ENCODE measurements around the gene ANKRD40CL.
"Not testable (repeated sequence)": the region's sequence is repeated elsewhere in the genome, so short reads cannot be mapped to it uniquely, and the experiment has no call there.

ANKRD40CL gene

DNA sequence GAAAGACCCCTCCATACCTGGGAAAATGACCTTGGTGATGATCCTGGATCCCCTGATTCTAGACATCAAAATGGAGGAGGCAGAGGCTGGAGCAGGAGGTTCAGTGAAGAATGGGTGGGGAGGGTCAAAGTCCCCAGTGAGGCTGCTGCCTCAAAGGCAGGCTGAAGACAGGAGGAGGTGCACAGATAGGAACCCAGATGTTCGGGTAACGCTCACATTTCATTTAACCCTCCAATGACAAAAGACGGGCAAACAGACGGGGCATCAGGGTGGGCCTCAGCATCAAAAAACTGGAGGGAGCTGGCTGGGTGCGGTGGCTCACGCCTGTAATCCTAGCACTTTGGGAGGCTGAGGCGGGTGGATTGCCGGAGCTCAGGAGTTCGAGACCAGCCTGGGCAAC lies at the start of gene ANKRD40CL:
Gene ANKRD40CL (minus strand): TSS at position 73 of the 400 bp plus-strand sequence. CDS start 605 bp downstream, outside the sequence.
- DNase-seq (ENCODE audit: extremely low spot score, insufficient read length, low read depth) (no peak), FAIRE-seq (no peak)

GRCh38 chr17:50816271-50816670 lies 49.0 kb upstream of the ANKRD40CL start:
- no peak for FAIRE-seq
- DNase-seq (ENCODE audit: extremely low spot score, insufficient read length, low read depth), result no peak

GRCh38 chr17:50815400-50815799 lies 48.1 kb upstream of the ANKRD40CL start:
- FAIRE-seq, result no peak
- DNase-seq (ENCODE audit: extremely low spot score, insufficient read length, low read depth), result no peak

DNA sequence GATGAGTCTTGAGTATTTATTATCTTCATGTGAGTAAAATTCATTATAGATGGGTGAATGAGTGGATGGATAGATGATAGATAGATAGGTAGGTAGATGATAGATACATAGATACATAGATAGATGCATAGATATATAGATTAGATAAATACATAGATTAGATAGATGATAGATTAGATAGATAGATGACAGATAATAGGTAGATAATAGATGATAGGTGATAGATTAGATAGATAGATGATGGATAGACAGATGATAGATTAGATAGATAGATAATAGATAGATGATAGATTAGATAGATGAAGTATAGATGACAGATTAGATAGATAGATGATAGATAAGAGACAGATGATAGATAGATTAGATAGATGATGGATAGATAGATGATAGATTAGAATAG lies 46.3 kb upstream of the ANKRD40CL start:
- DNase-seq (ENCODE audit: extremely low spot score, insufficient read length, low read depth) (no peak), FAIRE-seq (no peak)

DNA sequence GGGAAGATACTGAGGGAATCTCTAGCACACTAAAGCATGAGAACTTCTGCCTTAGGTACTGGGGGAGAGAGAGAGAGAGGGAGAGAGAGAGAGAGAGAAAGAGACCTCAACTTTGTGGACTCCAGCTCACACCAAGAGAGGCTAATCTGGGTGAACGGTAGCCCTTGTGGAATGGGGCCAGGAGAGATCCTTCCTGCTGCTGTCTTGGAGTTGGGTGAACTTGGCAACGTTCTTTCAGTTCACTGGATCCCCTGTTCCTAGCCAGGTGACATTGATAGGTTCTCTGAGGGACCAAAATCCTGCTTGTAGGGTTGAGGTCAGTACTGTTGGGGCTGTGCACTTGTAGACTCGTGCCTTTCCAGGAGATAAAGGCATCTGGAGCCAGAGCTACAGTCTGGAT lies 41.6 kb upstream of the ANKRD40CL start:
- FAIRE-seq (no peak), DNase-seq (ENCODE audit: extremely low spot score, insufficient read length, low read depth) (no peak)

GRCh38 chr17:50808413-50808812 lies 41.1 kb upstream of the ANKRD40CL start:
- no peak for DNase-seq (ENCODE audit: extremely low spot score, insufficient read length, low read depth)
- FAIRE-seq, result no peak

DNA sequence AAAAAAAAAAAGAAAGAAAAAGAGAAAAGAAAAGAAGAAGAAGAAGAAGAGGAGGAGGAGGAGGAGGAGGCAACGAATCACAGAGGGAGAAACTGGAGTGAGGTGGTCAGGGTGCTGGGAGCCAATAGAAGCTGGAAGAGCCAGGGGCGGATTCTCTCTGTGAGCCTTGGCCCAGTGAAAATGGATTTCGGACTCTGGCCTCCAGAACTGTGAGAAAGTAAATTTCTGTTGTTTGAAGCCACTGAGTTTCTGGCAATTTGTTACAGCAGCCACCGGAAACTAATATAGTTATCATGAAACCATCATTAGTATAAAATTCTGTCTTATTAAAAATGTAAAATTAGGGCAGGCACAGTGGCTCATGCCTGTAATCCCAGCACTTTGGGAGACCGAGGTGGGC lies 40.4 kb upstream of the ANKRD40CL start:
- FAIRE-seq (no peak), DNase-seq (ENCODE audit: extremely low spot score, insufficient read length, low read depth) (no peak)

DNA sequence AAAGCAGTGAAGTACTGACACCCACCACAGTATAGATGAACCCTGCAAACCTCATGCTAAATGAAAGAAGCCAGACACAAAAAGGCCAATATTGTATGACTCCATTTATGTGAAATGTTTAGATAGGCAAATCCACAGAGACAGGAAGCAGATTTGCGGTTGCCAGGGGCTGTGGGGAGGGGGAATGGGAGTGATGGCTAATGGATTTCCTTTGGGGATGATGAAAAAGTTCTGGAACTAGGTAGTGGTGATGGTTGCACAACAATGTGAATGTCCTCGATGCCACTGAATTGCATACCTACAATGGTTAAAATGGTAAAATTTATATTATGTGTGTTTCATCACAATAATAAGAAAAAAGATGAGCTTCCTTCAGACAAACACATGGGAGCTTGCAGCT lies 39.7 kb upstream of the ANKRD40CL start:
- no peak for DNase-seq (ENCODE audit: extremely low spot score, insufficient read length, low read depth)

GRCh38 chr17:50806141-50806643 lies 38.9 kb upstream of the ANKRD40CL start:
- DNase-seq (ENCODE audit: extremely low spot score, insufficient read length, low read depth) (no peak), FAIRE-seq (no peak)

More for the DNA sequence above, 39.7 kb upstream of the ANKRD40CL start:
- FAIRE-seq, result no peak

- no peak for FAIRE-seq
- no peak for DNase-seq (ENCODE audit: extremely low spot score, insufficient read length, low read depth)
Observed at GRCh38 chr17:50805486-50805885, 38.2 kb upstream of the ANKRD40CL start.

DNA sequence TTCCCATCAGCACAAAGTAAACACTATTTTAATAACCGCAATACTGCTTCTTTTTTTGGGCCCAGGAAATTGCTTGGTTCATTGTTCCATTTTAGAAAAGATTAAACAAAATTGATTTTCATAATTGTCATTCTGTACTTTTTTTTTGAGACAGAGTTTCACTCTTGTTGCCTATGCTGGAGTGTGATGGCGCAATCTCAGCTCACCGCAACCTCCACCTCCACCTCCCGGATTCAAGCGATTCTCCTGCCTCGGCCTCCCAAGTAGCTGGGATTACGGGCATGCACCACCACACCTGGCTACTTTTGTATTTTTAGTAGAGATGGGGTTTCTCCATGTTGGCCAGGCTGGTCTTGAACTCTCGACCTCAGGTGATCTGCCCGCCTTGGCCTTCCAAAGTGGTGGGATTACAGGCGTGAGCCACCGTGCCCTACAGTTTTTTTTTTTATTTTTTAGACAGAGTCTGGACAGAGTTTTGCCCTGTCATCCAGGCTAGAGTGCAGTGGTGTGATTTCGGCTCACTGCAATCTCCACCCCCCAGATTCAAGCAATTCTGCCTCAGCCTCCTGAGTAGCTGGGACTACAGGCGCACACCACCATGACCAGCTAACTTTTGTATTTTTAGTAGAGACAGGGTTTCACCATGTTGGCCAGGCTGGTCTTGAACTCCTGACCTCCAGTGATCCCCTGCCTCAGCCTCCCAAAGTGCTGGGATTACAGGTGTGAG lies 37.6 kb upstream of the ANKRD40CL start:
- not testable (repeated sequence) for FAIRE-seq; DNase-seq (ENCODE audit: extremely low spot score, insufficient read length, low read depth)

- DNase-seq (ENCODE audit: extremely low spot score, insufficient read length, low read depth) (no peak), FAIRE-seq (no peak)
Observed at GRCh38 chr17:50803676-50804075, 36.4 kb upstream of the ANKRD40CL start.

- DNase-seq (ENCODE audit: extremely low spot score, insufficient read length, low read depth) (no peak), FAIRE-seq (no peak)
Observed at GRCh38 chr17:50802609-50803571, 35.6 kb upstream of the ANKRD40CL start.

GRCh38 chr17:50800196-50800700 lies 32.9 kb upstream of the ANKRD40CL start:
- DNase-seq (ENCODE audit: extremely low spot score, insufficient read length, low read depth) (no peak), FAIRE-seq (no peak)

- FAIRE-seq, result no peak
- no peak for DNase-seq (ENCODE audit: extremely low spot score, insufficient read length, low read depth)
Observed at GRCh38 chr17:50799582-50799981, 32.3 kb upstream of the ANKRD40CL start.

- FAIRE-seq (no peak), DNase-seq (ENCODE audit: extremely low spot score, insufficient read length, low read depth) (no peak)
Observed at GRCh38 chr17:50798424-50799288, 31.3 kb upstream of the ANKRD40CL start.

DNA sequence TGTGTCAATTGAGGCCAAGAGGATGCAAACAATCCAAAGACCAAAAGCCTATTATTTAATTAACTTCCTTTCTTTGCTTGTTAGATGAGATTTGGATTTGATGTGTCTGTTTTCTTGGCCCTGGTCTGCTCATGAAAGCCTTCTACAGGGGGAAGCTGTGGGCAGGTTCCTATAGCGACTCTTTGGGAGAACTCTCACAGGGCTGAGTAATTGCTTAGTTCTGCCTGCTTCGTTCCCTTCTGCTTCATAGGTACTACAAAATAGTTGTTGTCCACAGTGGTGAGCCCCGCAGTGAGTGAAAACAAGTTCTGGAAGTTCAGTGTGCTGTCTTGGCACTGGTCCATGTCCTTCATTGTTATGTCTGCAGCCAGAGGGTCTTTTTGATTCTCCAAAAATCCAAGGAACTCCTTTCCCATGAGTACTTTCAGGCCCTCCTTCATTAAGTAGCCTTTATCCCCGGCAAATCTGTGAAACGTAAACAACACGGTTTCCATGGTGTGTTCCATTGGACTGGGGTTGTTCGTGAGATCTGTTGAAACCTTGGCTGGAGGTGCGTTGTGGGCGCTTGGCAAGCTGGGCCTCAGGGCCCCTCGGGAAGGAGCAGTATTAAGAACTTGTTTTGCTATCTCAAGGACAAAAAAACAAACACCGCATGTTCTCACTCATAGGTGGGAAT lies 30.0 kb upstream of the ANKRD40CL start:
- DNase-seq (ENCODE audit: extremely low spot score, insufficient read length, low read depth), result no peak
- no peak for FAIRE-seq

GRCh38 chr17:50794361-50794760 lies 27.0 kb upstream of the ANKRD40CL start:
- no peak for DNase-seq (ENCODE audit: extremely low spot score, insufficient read length, low read depth)
- FAIRE-seq, result no peak

DNA sequence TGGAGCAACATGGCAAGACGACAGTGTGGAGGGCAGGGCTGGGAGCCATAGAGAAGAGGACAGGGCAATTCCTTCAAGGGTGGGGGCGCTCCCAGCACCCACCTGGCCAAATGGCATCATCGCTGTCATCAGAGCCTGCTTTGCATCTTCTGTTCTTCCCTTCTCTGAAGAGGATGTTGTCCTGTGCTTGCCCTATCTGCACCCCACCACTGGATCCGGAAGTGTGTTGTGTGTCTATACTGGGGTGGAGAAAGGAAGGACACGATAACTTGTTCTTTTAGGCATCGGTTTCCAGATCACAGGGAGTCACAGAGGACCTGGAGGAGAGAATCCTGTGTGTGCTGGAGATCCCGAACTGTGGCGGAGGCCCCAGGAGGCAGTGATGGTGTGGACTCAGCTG lies 25.7 kb upstream of the ANKRD40CL start:
- FAIRE-seq, result no peak
- no peak for DNase-seq (ENCODE audit: extremely low spot score, insufficient read length, low read depth)

Measured in GM18507 (cell line).